Activated CD8-positive, alpha-beta T cell treated with anti-CD3 and anti-CD28 coated beads, Interleukin-2, amount 10 ng/mL, durations not matched to agents 7 days and 5 days (primary cell): ENCODE measurements around the gene IL17C. TPM values are rescaled to one million over a fixed set of nuclear protein-coding genes. Genes with fewer than 3 reads are reported as not detected.

Experiments used
- ATAC-seq: fragments of 150-1000 bp; cut with Tn5 transposase; one replicate; pipeline ENCODE4 v1.10.0; 2021; ENCODE audit warnings: moderate library complexity
- CTCF ChIA-PET: fragments of 350-600 bp; sonication (Branson Sonifier 250); formaldehyde crosslinking; loops from one replicate; lab custom pipeline; 2021; ENCODE audit warnings: antibody characterized with exemption; lab: Charles Lee
- POLR2A ChIA-PET: fragments of 350-600 bp; sonication (Branson Sonifier 250); formaldehyde crosslinking; loops from one replicate; lab custom pipeline; 2021; ENCODE audit warnings: antibody characterized with exemption; lab: Charles Lee
- DNase-seq: peaks from one replicate; pipeline ENCODE4 v3.0.0-alpha.2; 2020
- H3K27ac Mint-ChIP-seq: one replicate; pipeline ENCODE4 v1.8.0; 2021; ENCODE audit warnings: mild to moderate bottlenecking, mixed read lengths
- H3K27me3 Mint-ChIP-seq: one replicate; pipeline ENCODE4 v1.8.0; 2021; ENCODE audit warnings: low read depth, mixed read lengths
- H3K36me3 Mint-ChIP-seq: one replicate; pipeline ENCODE4 v1.8.0; 2021; ENCODE audit warnings: low read depth, mixed read lengths
- H3K4me1 Mint-ChIP-seq: one replicate; pipeline ENCODE4 v1.8.0; 2021; ENCODE audit warnings: low read depth, mixed read lengths
- H3K4me3 Mint-ChIP-seq: one replicate; pipeline ENCODE4 v1.8.0; 2021; ENCODE audit warnings: mild to moderate bottlenecking, mixed read lengths
- H3K9me3 Mint-ChIP-seq: one replicate; pipeline ENCODE4 v1.8.0; 2022; ENCODE audit warnings: mixed read lengths; ENCODE audit not compliant: insufficient read depth
- total RNA-seq, 2 experiments: library from RNA; stranded (reverse); gene quantifications; one replicate each; pipeline ENCODE4 v1.2.3, GENCODE V29; 2021

IL17C gene
- total RNA-seq, 2 experiments from 2014 or later: 0.37 TPM; not detected in 1

GRCh38 chr16:88619859-88620815 lies 18.2 kb upstream of the IL17C start:
- Mint-ChIP-seq H3K4me3 (peak overlapping the region; percentile 55), H3K27me3 (no peaks in the 10 kb centered on the region), H3K9me3 (no peaks in the 10 kb centered on the region), H3K27ac (peak overlapping the region; percentile 91), H3K4me1 (peaks cover 33% of the 10 kb centered on the region), H3K36me3 (peaks cover 38% of the 10 kb centered on the region)
- ChIA-PET POLR2A (interaction anchor here (0.6 to 1.6 kb wide), 11 partner anchors 11 to 158 kb away, joined by 3 to 8 read pairs (median 3); partner anchors contain the start of genes CYBA and ZC3H18), CTCF (interaction anchor here (0.9 to 2.0 kb wide), 16 partner anchors 11 to 596 kb away, joined by 3 to 11 read pairs (median 4); partner anchors contain the start of genes GALNS, TRAPPC2L and ZC3H18)
- DNase-seq (peak; percentile 86), ATAC-seq (peak; percentile 83)

GRCh38 chr16:88622125-88622524 lies 16.2 kb upstream of the IL17C start:
- ATAC-seq: no peak
- H3K27ac Mint-ChIP-seq: no peak overlapping the region

GRCh38 chr16:88622866-88623265 lies 15.5 kb upstream of the IL17C start:
- Mint-ChIP-seq H3K36me3 (peaks cover 54% of the 10 kb centered on the region), H3K4me1 (peaks cover 33% of the 10 kb centered on the region), H3K27me3 (no peaks in the 10 kb centered on the region), H3K27ac (peak overlapping the region; percentile 60), H3K4me3 (no peak overlapping the region), H3K9me3 (no peaks in the 10 kb centered on the region)
- POLR2A ChIA-PET: interaction anchor here (0.6 kb wide), 1 partner anchor 14 kb away, joined by 3 read pairs; no protein-coding TSS in a partner anchor
- no peak for ATAC-seq
- no peak for DNase-seq
- CTCF ChIA-PET: no interaction called here

More at GRCh38 chr16:88622125-88622524, 16.2 kb upstream of the IL17C start:
- Mint-ChIP-seq H3K36me3 (peaks cover 46% of the 10 kb centered on the region), H3K4me1 (peaks cover 33% of the 10 kb centered on the region), H3K4me3 (no peak overlapping the region), H3K27me3 (no peaks in the 10 kb centered on the region), H3K9me3 (no peaks in the 10 kb centered on the region)
- CTCF ChIA-PET: no interaction called here
- no peak for DNase-seq
- POLR2A ChIA-PET: no interaction called here

- H3K4me1 Mint-ChIP-seq: peaks cover 25% of the 10 kb centered on the region
Observed at GRCh38 chr16:88623858-88624257, 14.5 kb upstream of the IL17C start.

GRCh38 chr16:88624481-88624880 lies 13.9 kb upstream of the IL17C start:
- POLR2A ChIA-PET: no interaction called here
- no peak for DNase-seq
- Mint-ChIP-seq H3K27ac (no peak overlapping the region), H3K36me3 (peaks cover 53% of the 10 kb centered on the region), H3K4me1 (peaks cover 19% of the 10 kb centered on the region), H3K4me3 (no peak overlapping the region), H3K9me3 (no peaks in the 10 kb centered on the region), H3K27me3 (no peaks in the 10 kb centered on the region)
- CTCF ChIA-PET: no interaction called here
- ATAC-seq: no peak

More at GRCh38 chr16:88623858-88624257, 14.5 kb upstream of the IL17C start:
- Mint-ChIP-seq H3K36me3 (peaks cover 53% of the 10 kb centered on the region), H3K27ac (peak overlapping the region; percentile 25), H3K9me3 (no peaks in the 10 kb centered on the region), H3K4me3 (no peak overlapping the region), H3K27me3 (no peaks in the 10 kb centered on the region)
- DNase-seq (no peak), ATAC-seq (no peak)
- CTCF ChIA-PET: no interaction called here
- POLR2A ChIA-PET: no interaction called here

- peaks cover 13% of the 10 kb centered on the region for H3K4me1 Mint-ChIP-seq
- ChIA-PET CTCF (no interaction called here), POLR2A (no interaction called here)
- no peak overlapping the region for H3K4me3 Mint-ChIP-seq
- ATAC-seq (no peak), DNase-seq (no peak)
- H3K9me3 Mint-ChIP-seq: no peaks in the 10 kb centered on the region
- no peak overlapping the region for H3K27ac Mint-ChIP-seq
- peaks cover 48% of the 10 kb centered on the region for H3K36me3 Mint-ChIP-seq
- H3K27me3 Mint-ChIP-seq: no peaks in the 10 kb centered on the region
Observed at GRCh38 chr16:88624977-88625576, 13.3 kb upstream of the IL17C start.

GRCh38 chr16:88626646-88627045 lies 11.7 kb upstream of the IL17C start:
- Mint-ChIP-seq H3K4me1 (peaks cover 3% of the 10 kb centered on the region), H3K36me3 (peaks cover 51% of the 10 kb centered on the region), H3K27me3 (no peaks in the 10 kb centered on the region), H3K9me3 (no peaks in the 10 kb centered on the region), H3K27ac (no peak overlapping the region), H3K4me3 (no peak overlapping the region)
- ATAC-seq: no peak
- POLR2A ChIA-PET: no interaction called here
- no peak for DNase-seq
- CTCF ChIA-PET: interaction anchor here (0.6 kb wide), 1 partner anchor 157 kb away, joined by 3 read pairs; no protein-coding TSS in a partner anchor

GRCh38 chr16:88627531-88628411 lies 10.6 kb upstream of the IL17C start:
- Mint-ChIP-seq H3K36me3 (peaks cover 49% of the 10 kb centered on the region), H3K27ac (peak overlapping the region; percentile 43), H3K4me1 (peaks cover 3% of the 10 kb centered on the region), H3K4me3 (no peak overlapping the region), H3K9me3 (no peaks in the 10 kb centered on the region), H3K27me3 (no peaks in the 10 kb centered on the region)
- ATAC-seq (no peak), DNase-seq (no peak)
- CTCF ChIA-PET: no interaction called here
- POLR2A ChIA-PET: no interaction called here

GRCh38 chr16:88628512-88628974 lies 9.8 kb upstream of the IL17C start:
- ATAC-seq (no peak), DNase-seq (no peak)
- Mint-ChIP-seq H3K4me3 (no peak overlapping the region), H3K36me3 (peaks cover 42% of the 10 kb centered on the region), H3K9me3 (no peaks in the 10 kb centered on the region), H3K4me1 (peaks cover 8% of the 10 kb centered on the region), H3K27me3 (no peaks in the 10 kb centered on the region), H3K27ac (no peak overlapping the region)
- ChIA-PET POLR2A (no interaction called here), CTCF (interaction anchor here (1.5 kb wide), 1 partner anchor 70 kb away, joined by 3 read pairs; no protein-coding TSS in a partner anchor)

- no peak for DNase-seq
- Mint-ChIP-seq H3K4me1 (peaks cover 16% of the 10 kb centered on the region), H3K27ac (no peak overlapping the region), H3K36me3 (peaks cover 33% of the 10 kb centered on the region), H3K27me3 (no peaks in the 10 kb centered on the region), H3K9me3 (no peaks in the 10 kb centered on the region), H3K4me3 (no peak overlapping the region)
- ATAC-seq: no peak
- POLR2A ChIA-PET: no interaction called here
- CTCF ChIA-PET: interaction anchor here (1.5 kb wide), 1 partner anchor 69 kb away, joined by 3 read pairs; no protein-coding TSS in a partner anchor
Observed at GRCh38 chr16:88629835-88630234, 8.5 kb upstream of the IL17C start.

- ATAC-seq: no peak
- no peaks in the 10 kb centered on the region for H3K9me3 Mint-ChIP-seq
- CTCF ChIA-PET: no interaction called here
Observed at GRCh38 chr16:88630433-88630832, 7.9 kb upstream of the IL17C start.

More at GRCh38 chr16:88630433-88630832, 7.9 kb upstream of the IL17C start:
- H3K36me3 Mint-ChIP-seq: peaks cover 31% of the 10 kb centered on the region
- POLR2A ChIA-PET: interaction anchor here (1.3 kb wide), 1 partner anchor 10 kb away, joined by 3 read pairs; no protein-coding TSS in a partner anchor
- no peak overlapping the region for H3K27ac Mint-ChIP-seq
- H3K27me3 Mint-ChIP-seq: no peaks in the 10 kb centered on the region
- no peak overlapping the region for H3K4me3 Mint-ChIP-seq
- DNase-seq: no peak
- peaks cover 21% of the 10 kb centered on the region for H3K4me1 Mint-ChIP-seq
